Fibroblast of mammary gland (primary cell): ENCODE results near the gene SLCO2B1.

ENCODE experiments used
- DNase-seq: peaks from one replicate; pipeline ENCODE4 v3.0.0-alpha.2; 2010; ENCODE audit warnings: low read depth
- H3K4me3 ChIP-seq: 2 replicates; pipeline ENCODE4 v1.5.1; 2011; ENCODE audit warnings: low read depth, mild to moderate bottlenecking, low read length, moderate library complexity; ENCODE audit not compliant: control insufficient read depth
- CTCF ChIP-seq: conservative IDR thresholded peaks from 2 replicates; pipeline ENCODE4 v1.5.1; 2011; ENCODE audit warnings: low read depth, low read length, inconsistent platforms; ENCODE audit not compliant: control insufficient read depth, insufficient read depth

SLCO2B1 gene

GRCh38 chr11:75244052-75244814 is 93.3 kb downstream of the SLCO2B1 start:
- no peak overlapping the region for H3K4me3 ChIP-seq
- TF ChIP-seq CTCF = no peak
- no peak for DNase-seq

- DNase-seq = no peak
- no peak overlapping the region for H3K4me3 ChIP-seq
- no peak for TF ChIP-seq CTCF
These were observed 94.6 kb downstream of the SLCO2B1 start for GRCh38 chr11:75245356-75246005.

GRCh38 chr11:75246006-75246670 is 95.2 kb downstream of the SLCO2B1 start:
- no peak overlapping the region for H3K4me3 ChIP-seq
- DNase-seq = no peak
- no peak for TF ChIP-seq CTCF

GRCh38 chr11:75246671-75247350 is 95.9 kb downstream of the SLCO2B1 start:
- no peak for TF ChIP-seq CTCF
- H3K4me3 ChIP-seq = no peak overlapping the region
- DNase-seq = no peak

- no peak for DNase-seq
- no peak for TF ChIP-seq CTCF
These were observed 98.0 kb downstream of the SLCO2B1 start for GRCh38 chr11:75248924-75249256.

GRCh38 chr11:75249704-75250103 is 98.8 kb downstream of the SLCO2B1 start:
- no peak overlapping the region for H3K4me3 ChIP-seq
- no peak for DNase-seq
- no peak for TF ChIP-seq CTCF

More at GRCh38 chr11:75248924-75249256, 98.0 kb downstream of the SLCO2B1 start:
- no peak overlapping the region for H3K4me3 ChIP-seq
